Gastroesophageal sphincter (tissue), 4 donors: ENCODE measurements around the gene MAMSTR. TPM values are rescaled to one million over a fixed set of nuclear protein-coding genes. Genes with fewer than 3 reads are reported as not detected.
"Not testable (repeated sequence)": the region's sequence is repeated elsewhere in the genome, so short reads cannot be mapped to it uniquely, and the experiment has no call there.

Experiments
- ATAC-seq: fragments of 150-250 bp; one replicate; pipeline ENCODE4 v1.9.1; 2016; ENCODE audit warnings: mild to moderate bottlenecking, moderate library complexity
- H3K27ac ChIP-seq, 4 donors: fragments of 200-600 bp; sonication (generic) in 3 of 4; 1 replicate in 3 of 4; 2 replicates in 1 of 4; pipeline ENCODE4 v1.5.1; 2016 to 2019
- H3K27me3 ChIP-seq: fragments of 200-600 bp; sonication (generic); one replicate; pipeline ENCODE4 v1.5.1; 2019
- H3K36me3 ChIP-seq, 2 donors: fragments of 200-600 bp; sonication (generic); one replicate each; pipeline ENCODE4 v1.5.1; 2019; ENCODE audit warnings: control low read depth in 1 of 2
- H3K4me1 ChIP-seq, 3 donors: fragments of 200-600 bp; sonication (generic); 1 replicate in 2 of 3; 2 replicates in 1 of 3; pipeline ENCODE4 v1.5.1; 2016 to 2019; ENCODE audit warnings: control low read depth in 2 of 3
- H3K4me3 ChIP-seq, 2 donors: fragments of 200-600 bp; sonication (generic); one replicate each; pipeline ENCODE4 v1.5.1; 2019; ENCODE audit warnings: mild to moderate bottlenecking in 1 of 2, moderate library complexity in 1 of 2
- H3K9me3 ChIP-seq, 3 donors: fragments of 200-600 bp; sonication (generic); one replicate each; pipeline ENCODE4 v1.5.1; 2017 to 2019; ENCODE audit warnings: control low read depth in 2 of 3
- CTCF ChIP-seq, 4 experiments: fragments of 200-600 bp in 2 of 4; fragments of 450-650 bp in 2 of 4; sonication (generic) in 1 of 4; IDR thresholded peaks; one replicate each; pipeline ENCODE4 v1.5.1; 2017 to 2019; ENCODE audit warnings: antibody characterized with exemption in 4 of 4, mild to moderate bottlenecking in 2 of 4, moderate library complexity in 2 of 4
- EP300 ChIP-seq: sonication (generic); formaldehyde crosslinking; IDR thresholded peaks from one replicate; pipeline ENCODE4 v1.6.1; 2017; ENCODE audit warnings: antibody characterized with exemption, mild to moderate bottlenecking
- POLR2A ChIP-seq, 2 donors: fragments of 450-650 bp; IDR thresholded peaks; one replicate each; pipeline ENCODE4 v1.6.1; 2017; ENCODE audit warnings: antibody characterized with exemption in 2 of 2, mild to moderate bottlenecking in 2 of 2, moderate library complexity in 1 of 2
- POLR2AphosphoS5 ChIP-seq: sonication (generic); formaldehyde crosslinking; IDR thresholded peaks from one replicate; pipeline ENCODE4 v1.6.1; 2017; ENCODE audit warnings: antibody characterized with exemption
- WGBS, 2 donors: methylation state at CpG; one replicate each; pipeline ENCODE4 v1.1.5; 2018; ENCODE audit warnings: low coverage in 1 of 2; 5-methylcytosine and 5-hydroxymethylcytosine counted together
- total RNA-seq, 4 donors: library from RNA; depleted of rRNA; stranded (reverse); fragments of >200 nt; gene quantifications; one replicate each; pipeline ENCODE4 v1.1.0, GENCODE V29; 2016

The MAMSTR gene
- total RNA-seq, 4 donors from 2014 or later: 0.25 to 3.7 (median 1.3) TPM

GRCh38 chr19:48703316-48703715, 16.2 kb downstream of the MAMSTR start:
- Histone ChIP-seq H3K27ac (no peak overlapping the region), H3K27me3 (peaks cover under 1% of the 10 kb centered on the region), H3K9me3 (no peaks in the 10 kb centered on the region), H3K4me3 (no peak overlapping the region), H3K4me1 (no peaks in the 10 kb centered on the region), H3K36me3 (peaks cover 0 to 41% of the 10 kb centered on the region in 2 donors)
- TF ChIP-seq EP300: no peak
- no peak for ATAC-seq
- 100% methylated on average over 5 of the region's 23 CpGs; no CpG with 5 or more reads in 1 of the 2 donors for WGBS, 2 donors

GRCh38 chr19:48702701-48703100, 16.8 kb downstream of the MAMSTR start:
- no peaks in the 10 kb centered on the region for H3K4me1 ChIP-seq
- 88 to 100% methylated on average over 3 to 13 of the region's 13 CpGs for WGBS, 2 donors
- H3K4me3 ChIP-seq: no peak overlapping the region
- ATAC-seq: no peak
- peaks cover 0 to 41% of the 10 kb centered on the region in 2 donors for H3K36me3 ChIP-seq
- TF ChIP-seq POLR2AphosphoS5 (no peak), POLR2A (IDR thresholded peaks at IDR 0.05) (no peak), CTCF (IDR thresholded peaks at IDR 0.05) (no peak), EP300 (no peak)
- peaks cover 4% of the 10 kb centered on the region for H3K27me3 ChIP-seq
- no peaks in the 10 kb centered on the region for H3K9me3 ChIP-seq
- H3K27ac ChIP-seq: no peak overlapping the region

- Histone ChIP-seq H3K4me1 (peaks cover 0 to 15% (median 0%) of the 10 kb centered on the region in 3 donors), H3K27ac (no peak overlapping the region), H3K9me3 (no peaks in the 10 kb centered on the region), H3K27me3 (peaks cover 27% of the 10 kb centered on the region), H3K36me3 (peaks cover 0 to 21% of the 10 kb centered on the region in 2 donors), H3K4me3 (no peak overlapping the region)
- WGBS, 2 donors: 39 to 100% methylated on average over 1 to 4 of the region's 4 CpGs
- ATAC-seq: no peak
- TF ChIP-seq POLR2AphosphoS5 (no peak), EP300 (no peak), CTCF (IDR thresholded peaks at IDR 0.05) (no peak), POLR2A (IDR thresholded peaks at IDR 0.05) (no peak)
Measured at GRCh38 chr19:48698046-48698445, 21.5 kb downstream of the MAMSTR start.

- peak overlapping the region in 1 of 2 donors; percentile 21 for H3K4me3 ChIP-seq
- peaks cover 0 to 9% of the 10 kb centered on the region in 2 donors for H3K36me3 ChIP-seq
- WGBS, 2 donors: 5 to 22% methylated on average over 3 to 12 of the region's 34 CpGs
- peaks cover 27% of the 10 kb centered on the region for H3K27me3 ChIP-seq
- H3K4me1 ChIP-seq: peaks cover 0 to 15% (median 0%) of the 10 kb centered on the region in 3 donors
- no peaks in the 10 kb centered on the region for H3K9me3 ChIP-seq
- no peak for ATAC-seq
- no peak overlapping the region for H3K27ac ChIP-seq
- TF ChIP-seq POLR2AphosphoS5: no peak
- TF ChIP-seq EP300: no peak
- no peak for TF ChIP-seq POLR2A (IDR thresholded peaks at IDR 0.05)
- TF ChIP-seq CTCF (IDR thresholded peaks at IDR 0.05): no peak
Measured at GRCh38 chr19:48696353-48697010, 23.0 kb downstream of the MAMSTR start.

- peaks cover 0 to 2% of the 10 kb centered on the region in 2 donors for H3K36me3 ChIP-seq
- H3K4me3 ChIP-seq: peak within 1 kb of the TSS in 1 of 2 donors; percentile 21
- no peaks in the 10 kb centered on the region for H3K9me3 ChIP-seq
- peaks cover 27% of the 10 kb centered on the region for H3K27me3 ChIP-seq
- TF ChIP-seq POLR2A (IDR thresholded peaks at IDR 0.05) (no peak), CTCF (IDR thresholded peaks at IDR 0.05) (no peak), EP300 (no peak), POLR2AphosphoS5 (no peak)
- peaks cover 0 to 15% (median 0%) of the 10 kb centered on the region in 3 donors for H3K4me1 ChIP-seq
- WGBS, 2 donors: 40% methylated on average over 7 of the region's 16 CpGs; no CpG with 5 or more reads in 1 of the 2 donors
- H3K27ac ChIP-seq: no peak within 1 kb of the TSS
- no peak for ATAC-seq
Measured at GRCh38 chr19:48695743-48696352, 23.7 kb downstream of the MAMSTR start, which contains the start of gene FUT2. Gene FUT2 (plus strand): TSS chr19:48695971. CDS start chr19:48702957, 6,986 bp downstream.

- ATAC-seq: not testable (repeated sequence)
Measured at GRCh38 chr19:48693629-48694028, 25.9 kb downstream of the MAMSTR start.

More at GRCh38 chr19:48693629-48694028, 25.9 kb downstream of the MAMSTR start:
- H3K4me1 ChIP-seq: peaks cover 0 to 21% (median 0%) of the 10 kb centered on the region in 3 donors
- H3K9me3 ChIP-seq, H3K36me3 ChIP-seq, H3K27ac ChIP-seq, H3K4me3 ChIP-seq: not testable (repeated sequence)
- peaks cover 27% of the 10 kb centered on the region for H3K27me3 ChIP-seq
- 86 to 88% methylated on average over 8 of the region's 9 CpGs for WGBS, 2 donors
